Cardiac muscle cell (in vitro differentiated cells and primary cell): ENCODE data around the gene UNC93B1. TPM values are rescaled to one million over a fixed set of nuclear protein-coding genes. Genes with fewer than 3 reads are reported as not detected.

Source experiments
- DNase-seq, 2 donors: peaks; one replicate each; pipeline versions ENCODE4 v3.0.0 to v3.0.0-alpha.2; 2010 to 2017; ENCODE audit warnings: low read depth in 1 of 2, low spot score in 1 of 2
- H3K27ac ChIP-seq: fragments of 200-600 bp; sonication (generic); 2 replicates; pipeline ENCODE4 v1.5.1; 2016
- H3K27me3 ChIP-seq: fragments of 200-600 bp; sonication (generic); 2 replicates; pipeline ENCODE4 v1.6.0; 2016; ENCODE audit warnings: control low read depth
- H3K36me3 ChIP-seq: fragments of 200-600 bp; sonication (generic); 2 replicates; pipeline ENCODE4 v1.5.1; 2016; ENCODE audit warnings: control low read depth
- H3K4me1 ChIP-seq: fragments of 200-600 bp; sonication (generic); 2 replicates; pipeline ENCODE4 v1.8.1; 2017; ENCODE audit warnings: low read depth, mild to moderate bottlenecking, mixed run types
- H3K4me3 ChIP-seq: fragments of 200-600 bp; sonication (generic); 2 replicates; pipeline ENCODE4 v1.5.1; 2016; ENCODE audit warnings: mild to moderate bottlenecking
- H3K9me3 ChIP-seq: fragments of 200-600 bp; sonication (generic); 2 replicates; pipeline ENCODE4 v1.5.1; 2017; ENCODE audit warnings: low read depth, mild to moderate bottlenecking, control low read depth
- CTCF ChIP-seq: IDR thresholded peaks from 2 replicates; pipeline ENCODE4 v1.5.1; 2012; ENCODE audit warnings: low read depth, mild to moderate bottlenecking, low read length
- polyA plus RNA-seq: library from polyadenylated mRNA; unstranded; fragments of >200 nt; fragmentation: Nextera tagmentation; extraction: Ambion mirVana; gene quantifications from 2 replicates; pipeline ENCODE4 v1.2.1, GENCODE V29; 2016
- total RNA-seq: library from RNA; depleted of rRNA; stranded (reverse); fragments of >200 nt; gene quantifications from 2 replicates; pipeline ENCODE4 v1.2.3, GENCODE V29; 2016

The UNC93B1 gene
- total and polyA plus RNA-seq, 2 experiments from 2014 or later, result 13.2 to 24.0 TPM

- no peak for DNase-seq
- Histone ChIP-seq H3K9me3 (no peaks in the 10 kb centered on the region), H3K36me3 (no peaks in the 10 kb centered on the region), H3K27me3 (peaks cover 9% of the 10 kb centered on the region), H3K4me3 (no peak overlapping the region), H3K4me1 (peaks cover 7% of the 10 kb centered on the region), H3K27ac (no peak overlapping the region)
- no peak for TF ChIP-seq CTCF
Observed at GRCh38 chr11:68007498-68008380, 3.8 kb upstream of the UNC93B1 start.

GRCh38 chr11:68006606-68007166, 2.8 kb upstream of the UNC93B1 start:
- no peak overlapping the region for H3K4me3 ChIP-seq
- H3K27ac ChIP-seq, result no peak overlapping the region
- DNase-seq, result no peak
- TF ChIP-seq CTCF, result no peak
- H3K4me1 ChIP-seq, result peaks cover 7% of the 10 kb centered on the region
- H3K27me3 ChIP-seq, result peaks cover 14% of the 10 kb centered on the region
- no peaks in the 10 kb centered on the region for H3K9me3 ChIP-seq
- H3K36me3 ChIP-seq, result no peaks in the 10 kb centered on the region

GRCh38 chr11:68004551-68005335, 846 bp upstream of the UNC93B1 start:
- H3K27ac ChIP-seq, result no peak overlapping the region
- peaks cover 1% of the 10 kb centered on the region for H3K4me1 ChIP-seq
- DNase-seq, result no peak
- peaks cover 14% of the 10 kb centered on the region for H3K27me3 ChIP-seq
- no peak for TF ChIP-seq CTCF
- no peak overlapping the region for H3K4me3 ChIP-seq
- H3K36me3 ChIP-seq, result no peaks in the 10 kb centered on the region
- H3K9me3 ChIP-seq, result no peaks in the 10 kb centered on the region

- peaks cover 14% of the 10 kb centered on the region for H3K27me3 ChIP-seq
- peak overlapping the region; percentile 43 for H3K4me3 ChIP-seq
- TF ChIP-seq CTCF, result no peak
- no peaks in the 10 kb centered on the region for H3K9me3 ChIP-seq
- peak in 1 of 2 donors; percentile 51 for DNase-seq
- H3K27ac ChIP-seq, result no peak overlapping the region
- no peaks in the 10 kb centered on the region for H3K36me3 ChIP-seq
- H3K4me1 ChIP-seq, result no peaks in the 10 kb centered on the region
Observed at GRCh38 chr11:68002938-68003845, 705 bp downstream of the UNC93B1 start.

- Histone ChIP-seq H3K4me3 (no peak overlapping the region), H3K9me3 (no peaks in the 10 kb centered on the region), H3K27ac (no peak overlapping the region), H3K4me1 (no peaks in the 10 kb centered on the region), H3K36me3 (no peaks in the 10 kb centered on the region), H3K27me3 (peaks cover 14% of the 10 kb centered on the region)
- DNase-seq, result no peak
- TF ChIP-seq CTCF, result no peak
Observed at GRCh38 chr11:68002575-68002937, 1.3 kb downstream of the UNC93B1 start.
